ENCODE measurements around the gene FGF14. TPM values are rescaled to one million over a fixed set of nuclear protein-coding genes. Genes with fewer than 3 reads are reported as not detected.
A peak's percentile ranks its signal among the peaks of the same experiment; 100 is the strongest.

FGF14 gene
- total RNA-seq, 3 donors from 2014 or later = under 0.01 to 0.29 (median under 0.01) TPM

GRCh38 chr13:102212729-102213128 lies 189.1 kb downstream of the FGF14 start:
- no peak for DNase-seq (ENCODE audit: low spot score in 2 of 2)
- Histone ChIP-seq H3K9me3 (no peaks in the 10 kb centered on the region), H3K4me1 (no peaks in the 10 kb centered on the region), H3K27me3 (no peaks in the 10 kb centered on the region), H3K27ac (no peak overlapping the region), H3K36me3 (no peaks in the 10 kb centered on the region), H3K4me3 (no peak overlapping the region)
- intact Hi-C loops (cut with DNase I; ENCODE audit: low total_unique reads) = no loop called here
- TF ChIP-seq, protein P1, sequence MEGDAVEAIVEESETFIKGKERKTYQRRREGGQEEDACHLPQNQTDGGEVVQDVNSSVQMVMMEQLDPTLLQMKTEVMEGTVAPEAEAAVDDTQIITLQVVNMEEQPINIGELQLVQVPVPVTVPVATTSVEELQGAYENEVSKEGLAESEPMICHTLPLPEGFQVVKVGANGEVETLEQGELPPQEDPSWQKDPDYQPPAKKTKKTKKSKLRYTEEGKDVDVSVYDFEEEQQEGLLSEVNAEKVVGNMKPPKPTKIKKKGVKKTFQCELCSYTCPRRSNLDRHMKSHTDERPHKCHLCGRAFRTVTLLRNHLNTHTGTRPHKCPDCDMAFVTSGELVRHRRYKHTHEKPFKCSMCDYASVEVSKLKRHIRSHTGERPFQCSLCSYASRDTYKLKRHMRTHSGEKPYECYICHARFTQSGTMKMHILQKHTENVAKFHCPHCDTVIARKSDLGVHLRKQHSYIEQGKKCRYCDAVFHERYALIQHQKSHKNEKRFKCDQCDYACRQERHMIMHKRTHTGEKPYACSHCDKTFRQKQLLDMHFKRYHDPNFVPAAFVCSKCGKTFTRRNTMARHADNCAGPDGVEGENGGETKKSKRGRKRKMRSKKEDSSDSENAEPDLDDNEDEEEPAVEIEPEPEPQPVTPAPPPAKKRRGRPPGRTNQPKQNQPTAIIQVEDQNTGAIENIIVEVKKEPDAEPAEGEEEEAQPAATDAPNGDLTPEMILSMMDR (IDR thresholded peaks at IDR 0.05) = no peak
- TF ChIP-seq POLR2A (IDR thresholded peaks at IDR 0.05) = no peak
- no peak for TF ChIP-seq POLR2AphosphoS5 (IDR thresholded peaks at IDR 0.05)

- H3K4me1 ChIP-seq = no peaks in the 10 kb centered on the region
- intact Hi-C loops (cut with DNase I; ENCODE audit: low total_unique reads) = no loop called here
- no peak for DNase-seq (ENCODE audit: low spot score in 2 of 2)
- no peak overlapping the region for H3K4me3 ChIP-seq
- H3K9me3 ChIP-seq = no peaks in the 10 kb centered on the region
- no peaks in the 10 kb centered on the region for H3K27me3 ChIP-seq
- TF ChIP-seq POLR2AphosphoS5 (IDR thresholded peaks at IDR 0.05) (no peak), POLR2A (IDR thresholded peaks at IDR 0.05) (no peak)
- TF ChIP-seq, protein P1 (IDR thresholded peaks at IDR 0.05) = no peak
- H3K36me3 ChIP-seq = no peaks in the 10 kb centered on the region
- H3K27ac ChIP-seq = no peak overlapping the region
Observed at GRCh38 chr13:102208347-102208746, 193.5 kb downstream of the FGF14 start.

- intact Hi-C loops (cut with DNase I; ENCODE audit: low total_unique reads) = no loop called here
- Histone ChIP-seq H3K4me1 (no peaks in the 10 kb centered on the region), H3K27ac (no peak overlapping the region), H3K4me3 (no peak overlapping the region), H3K9me3 (no peaks in the 10 kb centered on the region), H3K27me3 (no peaks in the 10 kb centered on the region), H3K36me3 (no peaks in the 10 kb centered on the region)
- TF ChIP-seq, protein P1 (IDR thresholded peaks at IDR 0.05) = no peak
- no peak for TF ChIP-seq POLR2A (IDR thresholded peaks at IDR 0.05)
- no peak for TF ChIP-seq POLR2AphosphoS5 (IDR thresholded peaks at IDR 0.05)
- DNase-seq (ENCODE audit: low spot score in 2 of 2) = no peak
Observed at GRCh38 chr13:102207680-102208342, 194.0 kb downstream of the FGF14 start.

DNA sequence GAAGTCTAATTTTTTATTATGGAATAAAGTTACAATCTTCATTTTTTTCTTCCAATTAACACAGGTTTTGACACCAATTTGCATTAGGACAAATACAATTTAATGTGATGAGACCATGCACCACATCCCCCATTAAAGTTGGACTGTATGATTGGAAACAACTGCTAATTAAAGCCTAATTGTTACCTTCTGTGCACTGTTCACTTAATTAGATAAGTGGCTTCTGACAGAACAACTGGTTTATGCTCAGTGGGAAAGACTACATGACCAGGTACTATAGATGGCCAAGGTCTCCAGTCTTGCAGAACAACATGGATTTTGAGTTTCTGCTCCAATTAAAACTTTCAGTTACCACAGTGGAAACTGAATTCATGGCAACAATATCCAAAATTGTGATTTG lies 198.1 kb downstream of the FGF14 start:
- Histone ChIP-seq H3K27ac (no peak overlapping the region), H3K36me3 (no peaks in the 10 kb centered on the region), H3K9me3 (no peaks in the 10 kb centered on the region), H3K27me3 (no peaks in the 10 kb centered on the region), H3K4me3 (no peak overlapping the region), H3K4me1 (no peaks in the 10 kb centered on the region)
- TF ChIP-seq, protein P1 (IDR thresholded peaks at IDR 0.05) = no peak
- TF ChIP-seq POLR2AphosphoS5 (IDR thresholded peaks at IDR 0.05) = no peak
- no peak for TF ChIP-seq POLR2A (IDR thresholded peaks at IDR 0.05)
- intact Hi-C loops (cut with DNase I; ENCODE audit: low total_unique reads) = no loop called here
- no peak for DNase-seq (ENCODE audit: low spot score in 2 of 2)

GRCh38 chr13:102198418-102199311 lies 203.2 kb downstream of the FGF14 start:
- H3K4me1 ChIP-seq = no peaks in the 10 kb centered on the region
- intact Hi-C loops (cut with DNase I; ENCODE audit: low total_unique reads) = no loop called here
- H3K27me3 ChIP-seq = no peaks in the 10 kb centered on the region
- H3K9me3 ChIP-seq = no peaks in the 10 kb centered on the region
- DNase-seq (ENCODE audit: low spot score in 2 of 2) = no peak
- no peaks in the 10 kb centered on the region for H3K36me3 ChIP-seq
- H3K4me3 ChIP-seq = no peak overlapping the region
- TF ChIP-seq POLR2AphosphoS5 (IDR thresholded peaks at IDR 0.05) = no peak
- no peak for TF ChIP-seq POLR2A (IDR thresholded peaks at IDR 0.05)
- TF ChIP-seq, protein P1 (IDR thresholded peaks at IDR 0.05) = no peak
- peak overlapping the region in 1 of 2 donors; percentile 9 for H3K27ac ChIP-seq
